ENCODE measurements around the gene PCBD1.

Gene PCBD1

DNA sequence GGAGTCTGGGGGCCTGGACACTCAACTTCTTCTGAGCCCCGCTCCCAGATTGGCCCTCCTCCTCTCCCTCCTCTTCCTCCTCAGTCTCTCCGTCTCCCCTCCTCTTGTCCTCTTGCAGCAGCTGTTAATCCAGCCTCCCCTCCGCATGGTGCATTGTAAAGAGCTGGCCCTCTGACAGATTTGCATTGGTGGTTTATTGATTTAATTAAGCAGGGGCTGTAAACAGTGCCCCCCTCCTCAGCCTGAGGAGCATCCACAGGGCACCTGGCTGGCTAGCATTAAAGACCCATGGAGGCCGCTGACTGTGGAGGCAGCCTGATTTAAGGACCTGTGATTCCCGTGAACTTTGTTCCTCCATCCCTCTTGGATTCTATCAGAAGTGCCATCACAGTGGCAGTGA, 28.9 kb upstream of the PCBD1 start:
- no peak for DNase-seq (ENCODE audit: low spot score)

DNA sequence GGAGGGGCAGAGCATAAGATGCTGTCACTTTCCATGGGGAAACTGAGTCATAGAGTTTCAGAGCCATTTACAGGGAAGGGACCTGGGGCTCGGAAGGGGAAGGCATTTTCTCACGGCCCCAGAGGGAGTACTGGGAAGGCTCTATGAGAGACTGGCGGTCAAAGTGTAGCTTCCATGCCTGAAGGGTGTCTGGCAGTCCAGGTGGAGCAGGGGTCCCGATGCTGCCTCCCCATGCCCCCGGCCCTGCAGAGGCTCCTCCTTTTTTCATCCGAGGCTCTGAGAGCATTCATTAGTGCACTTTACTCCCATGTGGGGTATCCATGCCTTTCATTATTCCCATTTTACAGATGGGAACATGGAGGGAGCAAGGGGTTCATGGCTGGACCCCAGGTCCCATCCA, 27.9 kb upstream of the PCBD1 start:
- no peak for DNase-seq (ENCODE audit: low spot score)

DNA sequence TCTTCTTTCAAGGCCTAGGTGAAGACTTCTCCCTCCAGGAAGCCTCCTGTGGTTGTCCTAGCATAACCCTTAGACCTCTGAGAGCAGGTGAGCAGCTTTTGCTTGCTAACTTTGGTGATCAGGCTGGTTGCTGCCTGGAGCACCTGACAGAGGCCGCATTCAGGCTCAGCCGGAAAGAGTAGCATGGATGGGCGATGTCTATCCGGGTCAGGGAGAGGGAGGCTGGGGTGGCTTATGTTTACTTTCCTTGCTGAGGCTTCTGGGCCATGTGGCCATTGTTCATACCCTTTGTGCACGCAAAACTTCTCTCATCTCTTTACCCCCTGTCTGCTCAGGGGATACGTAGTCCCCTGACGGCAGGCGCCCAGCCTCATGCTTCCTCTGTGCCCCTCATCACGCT, 27.4 kb upstream of the PCBD1 start:
- DNase-seq (ENCODE audit: low spot score) = no peak

DNA sequence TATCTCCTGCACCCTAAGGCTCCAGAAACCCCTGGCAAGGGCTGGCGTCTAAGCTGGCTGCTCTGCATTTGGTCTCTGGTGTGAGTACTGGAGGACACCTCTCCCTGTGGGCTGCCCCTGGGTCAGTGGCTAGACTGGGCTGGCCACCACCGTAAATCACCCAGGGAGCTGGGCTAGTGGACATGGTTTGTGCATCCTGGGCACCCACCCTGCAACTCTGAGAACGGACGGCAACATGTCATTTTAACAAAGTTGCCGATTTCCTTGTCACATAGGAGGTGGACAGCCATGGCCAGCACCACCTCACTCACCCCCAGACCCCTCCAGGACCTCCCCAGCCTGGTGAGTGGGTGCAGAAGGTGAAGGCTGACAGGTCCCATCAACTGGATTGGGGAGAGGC, 26.8 kb upstream of the PCBD1 start:
- no peak for DNase-seq (ENCODE audit: low spot score)

DNA sequence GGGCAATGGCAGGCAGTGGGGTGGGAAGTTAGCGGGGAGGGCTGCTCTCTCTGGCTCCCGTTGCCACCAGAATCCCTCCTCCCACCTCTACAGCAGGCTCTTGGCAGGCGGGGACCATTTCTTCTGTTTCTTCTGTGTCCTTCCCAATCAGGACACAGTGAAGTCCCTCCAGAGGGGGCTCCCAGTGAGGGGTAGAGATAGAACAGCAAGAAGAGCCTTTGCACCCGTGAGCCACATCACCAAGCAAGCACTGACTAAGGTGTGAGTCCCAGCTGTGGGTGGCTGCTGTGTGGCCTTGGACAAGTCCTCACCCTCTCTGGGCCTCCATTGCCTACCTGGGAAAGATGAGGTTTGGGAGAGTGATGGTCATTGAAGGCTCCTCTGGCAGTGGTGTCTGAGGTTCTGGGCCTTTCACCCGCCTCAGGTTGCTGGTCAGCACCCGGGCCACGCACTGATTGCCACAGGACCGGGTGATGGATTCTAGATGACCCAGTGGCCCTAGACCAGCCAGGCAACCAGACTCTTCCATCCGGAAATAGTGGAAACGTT, 26.0 kb upstream of the PCBD1 start:
- no peak for DNase-seq (ENCODE audit: low spot score)

DNA sequence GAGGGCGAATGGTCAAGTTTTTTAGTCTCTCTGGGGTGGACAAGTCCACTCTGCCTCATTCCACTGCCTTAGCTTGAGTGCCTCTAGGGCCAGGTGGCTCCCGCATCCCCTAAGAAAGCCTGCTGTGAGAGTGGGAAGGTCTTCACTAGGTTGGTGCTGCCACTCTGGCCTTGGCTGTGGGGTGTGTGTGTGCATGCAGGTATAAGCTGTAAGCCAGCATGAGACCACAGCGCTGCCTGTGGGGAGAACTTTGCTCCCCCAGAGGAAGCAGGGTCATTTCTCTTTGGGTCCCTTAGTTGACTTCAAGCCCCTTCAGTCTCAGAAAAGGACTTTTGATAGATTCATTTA, 25.5 kb upstream of the PCBD1 start:
- no peak for DNase-seq (ENCODE audit: low spot score)

DNA sequence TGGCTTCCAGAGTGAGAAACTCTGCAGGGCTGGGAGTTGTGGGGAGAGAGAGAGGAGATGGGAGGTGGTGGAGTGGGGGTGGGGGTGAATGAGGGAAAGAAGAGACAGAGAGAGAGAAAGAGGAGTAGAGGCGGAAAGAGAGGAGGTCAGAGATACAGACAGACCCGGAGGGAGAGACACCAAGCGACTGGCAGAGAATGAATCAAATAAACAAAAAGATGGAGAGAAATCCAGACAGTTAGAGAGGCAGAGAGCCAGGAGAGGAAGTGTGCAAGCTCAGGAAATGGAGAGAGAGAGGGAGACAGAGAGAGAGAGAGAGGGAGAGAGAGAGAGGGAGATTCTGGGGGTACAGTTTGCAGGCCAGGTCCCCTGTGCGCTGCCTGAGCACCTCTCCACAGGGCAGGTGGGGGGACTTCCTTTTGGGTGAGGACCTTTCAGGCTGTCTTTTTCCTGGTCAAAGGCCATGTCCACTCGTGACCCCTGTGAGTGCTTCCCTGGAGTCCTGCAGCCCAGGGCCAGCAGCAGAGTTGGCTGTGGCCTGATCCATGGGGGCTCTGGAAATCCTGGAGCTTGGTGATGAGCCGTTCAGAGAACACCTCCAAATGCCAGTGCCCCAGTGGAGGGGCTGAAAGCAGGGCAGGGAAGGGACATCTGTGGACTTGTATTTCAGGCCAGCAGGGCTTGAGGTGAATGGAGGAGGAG, 25.0 kb upstream of the PCBD1 start:
- DNase-seq (ENCODE audit: low spot score) = no peak

DNA sequence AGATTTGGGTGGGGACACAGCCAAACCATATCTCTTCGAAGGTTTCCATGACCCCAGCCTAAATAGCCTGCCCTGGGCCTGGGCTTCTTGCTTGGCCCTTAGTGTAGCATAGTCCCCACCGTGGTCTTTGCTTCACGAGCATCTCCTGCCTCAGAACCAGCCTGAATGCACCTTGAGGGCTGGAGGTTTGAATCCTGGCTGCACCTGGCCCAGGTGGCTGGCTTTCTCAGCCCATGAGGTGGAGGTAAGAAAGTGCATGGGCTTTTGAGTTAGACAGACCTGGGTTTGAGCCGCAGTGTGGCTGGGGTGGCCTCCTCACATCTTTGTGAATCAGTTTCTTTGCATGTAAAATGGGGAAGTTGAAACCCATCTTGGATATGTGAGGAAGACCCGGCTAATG, 24.2 kb upstream of the PCBD1 start:
- DNase-seq (ENCODE audit: low spot score) = no peak

GRCh38 chr10:70911386-70911785, 23.0 kb upstream of the PCBD1 start:
- DNase-seq (ENCODE audit: low spot score) = no peak

GRCh38 chr10:70910486-70911341, 22.3 kb upstream of the PCBD1 start:
- DNase-seq (ENCODE audit: low spot score) = no peak

- DNase-seq (ENCODE audit: low spot score) = no peak
Observed at GRCh38 chr10:70909326-70909935, 21.1 kb upstream of the PCBD1 start.

- DNase-seq (ENCODE audit: low spot score) = no peak
Observed at GRCh38 chr10:70908406-70909296, 20.3 kb upstream of the PCBD1 start.

DNA sequence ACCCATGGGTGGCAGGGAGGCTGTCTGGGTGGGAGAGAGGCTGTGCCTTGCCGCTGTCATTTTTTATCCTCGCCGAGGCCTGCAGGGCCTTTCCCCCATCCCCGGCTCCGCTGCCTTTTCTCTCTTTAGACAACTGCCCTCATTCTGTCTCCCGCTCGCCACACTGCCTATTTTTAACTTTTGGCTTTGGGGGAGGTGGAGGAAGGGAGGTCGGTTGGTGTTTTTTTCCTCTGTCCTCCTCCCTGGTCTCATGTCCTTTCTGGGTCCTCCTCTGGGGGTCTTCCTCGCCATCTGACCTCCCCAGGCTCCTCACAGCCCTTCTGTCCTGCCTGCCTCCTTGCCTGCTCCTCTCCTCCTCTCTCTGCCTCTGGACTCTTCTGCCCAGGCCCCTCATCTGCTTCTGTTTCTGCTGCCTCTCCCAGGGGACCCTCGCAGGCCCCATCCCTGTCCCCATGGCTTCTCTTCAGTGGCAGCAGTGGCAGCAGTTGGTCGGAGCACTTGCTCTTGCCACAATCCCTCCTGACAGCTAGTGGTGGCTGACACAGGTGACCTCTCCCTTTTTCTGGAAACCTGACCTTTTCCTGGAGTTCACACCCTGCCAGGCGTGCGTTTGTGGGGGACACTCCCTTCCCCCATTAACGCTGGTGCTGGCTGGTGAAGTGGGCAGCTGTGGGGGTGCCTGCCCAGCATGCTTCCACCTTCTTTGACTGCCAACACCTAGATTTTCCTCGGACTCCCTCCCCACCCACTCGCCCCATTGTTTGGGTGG, 19.5 kb upstream of the PCBD1 start:
- DNase-seq (ENCODE audit: low spot score) = no peak

DNA sequence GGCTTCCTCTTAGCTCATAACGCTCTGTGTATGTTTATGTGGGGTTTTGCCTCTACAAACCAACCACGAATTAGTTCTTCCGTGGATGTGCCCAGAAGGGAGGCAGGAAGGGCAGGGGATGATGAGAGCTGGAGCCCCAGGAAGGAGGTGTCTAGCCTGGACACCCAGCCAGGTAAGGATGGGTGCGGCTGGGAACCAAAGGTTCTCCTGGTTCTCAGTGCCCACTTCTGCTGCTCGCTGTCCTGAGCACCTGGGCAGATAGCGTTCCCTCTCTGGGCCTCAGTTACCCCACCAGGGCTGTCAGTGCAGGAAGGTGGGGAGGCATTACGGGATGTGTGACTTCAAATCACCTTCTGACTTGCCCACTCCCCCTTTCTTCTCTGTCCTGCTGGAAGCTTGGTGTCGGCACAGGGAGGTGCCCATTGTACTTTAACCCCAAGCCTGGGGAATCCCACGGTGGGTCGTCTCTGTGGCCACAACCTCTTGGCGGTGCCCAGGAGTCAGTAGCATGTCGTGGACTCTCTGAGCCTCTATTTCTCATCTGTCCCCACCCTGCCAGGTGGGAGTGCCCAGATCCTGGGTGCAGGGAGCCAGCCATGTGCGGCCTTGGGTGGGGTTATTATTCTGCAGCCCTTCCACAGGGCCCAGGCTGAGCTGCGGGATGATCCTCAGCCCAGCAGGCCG, 18.7 kb upstream of the PCBD1 start:
- no peak for DNase-seq (ENCODE audit: low spot score)

- no peak for DNase-seq (ENCODE audit: low spot score)
Observed at GRCh38 chr10:70906031-70906783, 17.8 kb upstream of the PCBD1 start.

GRCh38 chr10:70905071-70906021, 17.0 kb upstream of the PCBD1 start:
- DNase-seq (ENCODE audit: low spot score) = no peak

DNA sequence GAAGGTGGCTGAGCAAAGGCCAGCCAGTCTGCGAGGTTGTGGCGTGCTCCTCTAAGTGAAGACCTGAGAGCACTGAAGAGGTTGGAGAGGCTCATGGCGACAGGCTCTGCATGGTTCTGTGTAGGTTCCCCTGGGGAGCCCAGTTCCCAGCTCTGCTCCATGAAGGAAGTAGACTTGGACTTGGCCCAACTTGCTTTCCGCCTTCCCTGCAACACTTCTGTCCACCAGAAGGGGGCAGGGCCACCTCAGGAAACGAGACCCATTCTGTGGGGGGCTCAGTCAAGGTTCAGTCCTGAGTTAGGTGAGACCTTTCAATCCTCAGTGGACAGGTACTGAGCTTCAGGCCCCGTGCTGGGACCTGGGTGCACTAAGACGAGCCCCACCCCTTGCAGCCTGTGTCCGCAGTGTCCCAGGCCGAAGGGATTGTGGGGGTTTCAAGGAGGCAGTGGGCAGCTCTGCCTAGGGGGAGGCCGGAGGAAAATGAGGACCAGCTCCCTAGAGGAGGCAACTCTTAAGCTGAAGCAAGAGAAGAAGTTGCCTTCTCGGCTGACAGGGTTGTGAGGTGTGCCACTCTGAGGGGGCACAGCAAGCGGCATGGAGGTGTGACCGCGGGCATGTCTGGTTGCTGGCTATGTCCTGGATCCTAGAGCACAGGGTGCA, 15.0 kb upstream of the PCBD1 start:
- DNase-seq (ENCODE audit: low spot score) = no peak

DNA sequence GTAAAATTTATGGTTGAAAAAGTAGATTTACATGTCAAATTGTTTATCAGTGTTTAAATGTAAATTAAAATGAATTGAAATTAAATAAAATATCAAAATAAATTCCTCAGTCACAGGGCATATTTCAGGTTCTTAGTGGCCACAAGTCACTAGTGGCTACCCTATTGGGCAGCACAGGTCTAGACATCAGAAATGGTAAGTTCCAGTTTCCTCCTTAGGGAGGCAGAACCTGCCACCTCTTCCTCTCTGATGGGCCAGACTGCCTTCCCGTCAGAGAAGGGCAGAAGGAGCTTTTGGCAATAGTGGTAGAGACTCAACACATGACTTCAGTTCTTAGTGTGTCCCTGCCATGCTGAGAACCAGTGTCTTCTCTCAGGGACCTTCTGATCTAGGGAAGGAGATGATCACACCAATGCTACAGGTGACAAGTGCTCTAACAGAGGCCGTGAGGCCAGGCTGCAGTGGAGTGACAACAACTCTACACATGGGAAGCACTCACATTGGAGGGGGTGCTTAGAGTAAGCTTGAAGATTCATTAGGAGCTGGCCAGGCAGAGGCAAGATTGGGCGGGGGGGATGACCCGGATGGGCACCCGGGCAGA, 14.4 kb upstream of the PCBD1 start:
- DNase-seq (ENCODE audit: low spot score) = no peak

All from hematopoietic multipotent progenitor cell treated with erythropoietin and hydrocortisone succinate and interleukin-3 and kit ligand, for 17 days (in vitro differentiated cells).